Neutrophil (primary cell): ENCODE results near the gene AKAP7.

Source experiments
- H3K27ac ChIP-seq: fragments of 200-600 bp; sonication (generic); 2 replicates; pipeline ENCODE4 v1.5.1; 2016; ENCODE audit warnings: mild to moderate bottlenecking, moderate library complexity
- H3K27me3 ChIP-seq: fragments of 200-600 bp; sonication (generic); 2 replicates; pipeline ENCODE4 v1.6.0; 2016; ENCODE audit warnings: mild to moderate bottlenecking
- H3K36me3 ChIP-seq: fragments of 200-600 bp; sonication (generic); 2 replicates; pipeline ENCODE4 v1.5.1; 2017
- H3K4me1 ChIP-seq, 2 experiments: fragments of 200-600 bp in 1 of 2; sonication (generic) in 1 of 2; 1 replicate in 1 of 2; 2 replicates in 1 of 2; pipeline versions ENCODE4 v1.5.1 to v1.6.1; 2013 to 2016; ENCODE audit warnings: low read depth in 1 of 2, low read length in 1 of 2, mild to moderate bottlenecking in 1 of 2, moderate library complexity in 1 of 2; ENCODE audit not compliant: control insufficient read depth in 1 of 2, insufficient read depth in 1 of 2
- H3K4me3 ChIP-seq, 2 experiments: fragments of 200-600 bp in 1 of 2; sonication (generic) in 1 of 2; 1 replicate in 1 of 2; 2 replicates in 1 of 2; pipeline ENCODE4 v1.5.1; 2013 to 2016; ENCODE audit warnings: low read depth in 1 of 2, low read length in 1 of 2, mild to moderate bottlenecking in 1 of 2, moderate library complexity in 1 of 2
- H3K9me3 ChIP-seq: fragments of 200-600 bp; sonication (generic); 2 replicates; pipeline ENCODE4 v1.5.1; 2016
- CTCF ChIP-seq: fragments of 200-600 bp; sonication (generic); IDR thresholded peaks from 2 replicates; pipeline ENCODE4 v1.5.1; 2016; ENCODE audit warnings: antibody characterized with exemption

AKAP7 gene

GRCh38 chr6:131116755-131117360 is 18.4 kb upstream of the AKAP7 start:
- H3K36me3 ChIP-seq: no peaks in the 10 kb centered on the region
- H3K9me3 ChIP-seq: no peaks in the 10 kb centered on the region
- no peak for TF ChIP-seq CTCF
- H3K4me1 ChIP-seq: no peaks in the 10 kb centered on the region
- no peak overlapping the region for H3K27ac ChIP-seq
- H3K4me3 ChIP-seq: no peak overlapping the region
- no peaks in the 10 kb centered on the region for H3K27me3 ChIP-seq

GRCh38 chr6:131117878-131118277 is 17.4 kb upstream of the AKAP7 start:
- Histone ChIP-seq H3K27me3 (no peaks in the 10 kb centered on the region), H3K4me3 (no peak overlapping the region), H3K36me3 (no peaks in the 10 kb centered on the region), H3K27ac (no peak overlapping the region), H3K4me1 (no peaks in the 10 kb centered on the region), H3K9me3 (no peaks in the 10 kb centered on the region)
- no peak for TF ChIP-seq CTCF

- no peak for TF ChIP-seq CTCF
- Histone ChIP-seq H3K36me3 (no peaks in the 10 kb centered on the region), H3K9me3 (no peaks in the 10 kb centered on the region), H3K4me1 (no peaks in the 10 kb centered on the region), H3K27ac (no peak overlapping the region), H3K27me3 (no peaks in the 10 kb centered on the region), H3K4me3 (no peak overlapping the region)
Measured at GRCh38 chr6:131122007-131122406, 13.3 kb upstream of the AKAP7 start.

- no peak for TF ChIP-seq CTCF
- no peaks in the 10 kb centered on the region for H3K4me1 ChIP-seq
- H3K9me3 ChIP-seq: no peaks in the 10 kb centered on the region
- H3K36me3 ChIP-seq: no peaks in the 10 kb centered on the region
- H3K27ac ChIP-seq: no peak overlapping the region
- H3K27me3 ChIP-seq: no peaks in the 10 kb centered on the region
- no peak overlapping the region for H3K4me3 ChIP-seq
Measured at GRCh38 chr6:131122516-131122915, 12.8 kb upstream of the AKAP7 start.

GRCh38 chr6:131124336-131125071 is 10.8 kb upstream of the AKAP7 start:
- no peaks in the 10 kb centered on the region for H3K9me3 ChIP-seq
- no peak overlapping the region for H3K4me3 ChIP-seq
- H3K27me3 ChIP-seq: no peaks in the 10 kb centered on the region
- no peak overlapping the region for H3K27ac ChIP-seq
- no peaks in the 10 kb centered on the region for H3K4me1 ChIP-seq
- no peak for TF ChIP-seq CTCF
- no peaks in the 10 kb centered on the region for H3K36me3 ChIP-seq
